Measurements from ENCODE around the gene KLF8.

Gene KLF8

DNA sequence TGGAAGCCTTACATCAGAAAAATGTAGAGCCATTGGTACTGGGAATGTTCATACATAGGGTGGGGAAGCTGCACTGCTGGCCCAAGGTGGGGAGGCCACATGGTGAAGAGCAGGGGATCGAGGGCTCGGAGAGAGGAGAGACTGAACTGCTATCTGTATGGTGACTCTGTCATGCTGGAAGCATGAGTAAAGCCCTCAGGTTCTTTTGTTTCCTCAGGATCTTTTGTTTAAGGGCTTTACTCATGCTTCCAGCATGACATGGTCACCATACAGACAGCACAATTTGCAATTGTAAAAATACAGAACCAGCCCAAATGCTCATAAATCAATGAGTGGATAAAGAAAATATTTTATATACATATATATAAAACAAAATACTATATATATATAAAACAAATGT lies 78.4 kb downstream of the KLF8 start:
- no peak for DNase-seq

DNA sequence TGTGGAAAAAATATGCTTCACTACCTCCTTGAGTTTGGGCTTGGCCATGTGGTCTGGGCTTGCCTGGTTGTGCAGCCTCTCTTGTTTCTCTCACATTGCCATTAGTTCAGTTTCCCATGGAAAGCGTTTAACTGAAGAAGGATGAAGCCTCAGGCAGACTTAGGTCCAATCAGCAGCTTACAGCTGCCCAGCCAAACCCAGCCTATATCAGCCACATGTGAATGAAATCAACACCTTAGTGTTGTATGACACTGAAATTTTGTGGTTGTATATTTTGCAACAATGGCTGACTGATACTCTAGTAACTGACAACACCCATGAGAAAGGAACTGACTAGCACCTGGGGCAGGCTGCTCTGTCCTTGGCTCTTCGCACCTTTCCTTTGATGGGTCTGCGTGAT lies 81.2 kb downstream of the KLF8 start:
- no peak for DNase-seq

DNA sequence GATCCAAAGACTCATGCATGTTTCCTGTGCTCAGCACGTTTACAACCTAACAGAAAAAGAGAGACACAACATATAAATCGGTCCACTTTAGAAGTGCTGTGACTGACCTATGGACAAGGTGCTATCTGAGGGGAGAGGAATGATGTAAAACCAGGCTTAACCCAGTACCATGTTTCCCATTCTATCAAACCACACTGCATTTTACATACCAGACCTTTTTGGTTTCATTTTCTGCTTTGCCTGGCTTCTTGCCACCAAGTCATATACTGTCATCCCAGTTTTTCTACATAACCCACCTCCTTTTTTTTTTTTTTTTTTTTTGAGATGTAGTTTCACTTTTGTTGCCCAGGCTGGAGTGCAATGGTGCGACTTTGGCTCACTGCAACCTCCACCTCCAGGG lies 82.2 kb downstream of the KLF8 start:
- DNase-seq: no peak

DNA sequence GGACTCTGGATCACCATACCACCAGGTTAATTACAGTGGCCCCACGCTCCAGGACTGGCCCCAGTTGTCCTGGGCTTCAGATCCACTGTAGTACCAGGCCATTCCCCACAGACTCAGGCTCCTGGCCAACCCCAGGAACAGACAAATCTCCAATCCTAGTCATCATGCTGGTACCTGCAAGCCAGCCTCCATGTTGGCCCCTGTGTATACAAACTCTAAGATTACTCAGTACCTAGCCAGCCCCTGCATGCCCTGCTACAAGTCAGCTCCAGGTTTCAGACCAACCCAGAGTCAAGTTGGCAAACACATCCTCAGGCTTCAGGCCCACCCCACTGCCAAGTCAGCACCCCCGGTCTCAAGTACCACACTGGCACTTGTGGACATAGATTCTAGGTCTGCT lies 85.9 kb downstream of the KLF8 start:
- DNase-seq: no peak

DNA sequence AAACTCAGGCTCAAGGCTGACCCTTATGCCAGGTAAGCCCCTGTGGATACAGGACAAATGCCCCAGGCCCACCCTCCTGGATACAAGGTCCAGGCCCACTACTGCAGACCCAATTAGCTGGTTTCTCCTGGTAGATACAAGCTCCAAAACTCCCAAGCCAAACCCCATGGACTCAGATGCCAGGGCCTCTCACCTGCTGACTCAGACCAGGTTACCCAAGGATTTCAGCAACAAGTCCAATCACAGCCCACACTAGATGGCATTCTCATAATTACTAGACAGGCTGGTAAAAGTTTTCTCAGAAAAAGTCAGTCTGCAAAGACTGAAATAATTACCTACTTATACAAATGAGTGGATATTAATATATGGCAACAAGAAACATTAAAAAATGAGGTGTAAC lies 87.0 kb downstream of the KLF8 start:
- DNase-seq: no peak
